Brain pericyte (primary cell): ENCODE measurements around the gene IL12RB1.

ENCODE experiments used
- DNase-seq: peaks from one replicate; pipeline ENCODE4 v3.0.0-alpha.2; 2012; ENCODE audit warnings: low read depth, low spot score

The IL12RB1 gene

GRCh38 chr19:18009412-18010066, 77.2 kb downstream of the IL12RB1 start:
- DNase-seq, result no peak
